Mesothelial cell of epicardium (in vitro differentiated cells): Measurements from ENCODE around the gene C13orf42. TPM values are rescaled to one million over a fixed set of nuclear protein-coding genes. Genes with fewer than 3 reads are reported as not detected.

Experiments used
- DNase-seq, 2 experiments: peaks; one replicate each; pipeline ENCODE4 v3.0.0; 2021; ENCODE audit warnings: low spot score in 2 of 2; ENCODE audit not compliant: unreplicated experiment in 2 of 2
- H3K27ac Mint-ChIP-seq: 2 replicates; pipeline ENCODE4 v1.8.0; 2021; ENCODE audit warnings: mixed read lengths
- H3K27me3 Mint-ChIP-seq: 2 replicates; pipeline ENCODE4 v1.8.0; 2021; ENCODE audit warnings: low read depth, mixed read lengths
- H3K36me3 Mint-ChIP-seq: 2 replicates; pipeline ENCODE4 v1.8.0; 2021; ENCODE audit warnings: mixed read lengths
- H3K4me1 Mint-ChIP-seq: 2 replicates; pipeline ENCODE4 v1.8.0; 2021; ENCODE audit warnings: mixed read lengths
- H3K4me3 Mint-ChIP-seq: 2 replicates; pipeline ENCODE4 v1.8.0; 2021; ENCODE audit warnings: mild to moderate bottlenecking, moderate library complexity, mixed read lengths
- H3K9me3 Mint-ChIP-seq: 2 replicates; pipeline ENCODE4 v1.8.0; 2021; ENCODE audit warnings: mixed read lengths
- total RNA-seq: library from RNA; stranded (reverse); gene quantifications from 3 replicates; pipeline ENCODE4 v1.2.1, GENCODE V29; 2021
- TF ChIP-seq, protein P1 (sequence below): fragments of 200-600 bp; sonication (generic); IDR thresholded peaks from one replicate; pipeline ENCODE4 v1.5.0; 2021; ENCODE audit warnings: antibody characterized with exemption; ENCODE audit not compliant: unreplicated experiment

The C13orf42 gene
- not detected in 3 replicates for total RNA-seq

GRCh38 chr13:51111174-51111573 is at the start of gene C13orf42:
Gene C13orf42, minus strand, starts transcription at chr13:51111274. Its CDS starts 65 bp downstream, at chr13:51111209.
- no peaks in the 10 kb centered on the region for H3K36me3 Mint-ChIP-seq
- no peak within 1 kb of the TSS for H3K27ac Mint-ChIP-seq
- TF ChIP-seq, protein P1, sequence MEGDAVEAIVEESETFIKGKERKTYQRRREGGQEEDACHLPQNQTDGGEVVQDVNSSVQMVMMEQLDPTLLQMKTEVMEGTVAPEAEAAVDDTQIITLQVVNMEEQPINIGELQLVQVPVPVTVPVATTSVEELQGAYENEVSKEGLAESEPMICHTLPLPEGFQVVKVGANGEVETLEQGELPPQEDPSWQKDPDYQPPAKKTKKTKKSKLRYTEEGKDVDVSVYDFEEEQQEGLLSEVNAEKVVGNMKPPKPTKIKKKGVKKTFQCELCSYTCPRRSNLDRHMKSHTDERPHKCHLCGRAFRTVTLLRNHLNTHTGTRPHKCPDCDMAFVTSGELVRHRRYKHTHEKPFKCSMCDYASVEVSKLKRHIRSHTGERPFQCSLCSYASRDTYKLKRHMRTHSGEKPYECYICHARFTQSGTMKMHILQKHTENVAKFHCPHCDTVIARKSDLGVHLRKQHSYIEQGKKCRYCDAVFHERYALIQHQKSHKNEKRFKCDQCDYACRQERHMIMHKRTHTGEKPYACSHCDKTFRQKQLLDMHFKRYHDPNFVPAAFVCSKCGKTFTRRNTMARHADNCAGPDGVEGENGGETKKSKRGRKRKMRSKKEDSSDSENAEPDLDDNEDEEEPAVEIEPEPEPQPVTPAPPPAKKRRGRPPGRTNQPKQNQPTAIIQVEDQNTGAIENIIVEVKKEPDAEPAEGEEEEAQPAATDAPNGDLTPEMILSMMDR, result no peak
- peaks cover 20% of the 10 kb centered on the region for H3K27me3 Mint-ChIP-seq
- H3K4me1 Mint-ChIP-seq, result no peaks in the 10 kb centered on the region
- no peaks in the 10 kb centered on the region for H3K9me3 Mint-ChIP-seq
- H3K4me3 Mint-ChIP-seq, result no peak within 1 kb of the TSS
- no peak for DNase-seq

DNA sequence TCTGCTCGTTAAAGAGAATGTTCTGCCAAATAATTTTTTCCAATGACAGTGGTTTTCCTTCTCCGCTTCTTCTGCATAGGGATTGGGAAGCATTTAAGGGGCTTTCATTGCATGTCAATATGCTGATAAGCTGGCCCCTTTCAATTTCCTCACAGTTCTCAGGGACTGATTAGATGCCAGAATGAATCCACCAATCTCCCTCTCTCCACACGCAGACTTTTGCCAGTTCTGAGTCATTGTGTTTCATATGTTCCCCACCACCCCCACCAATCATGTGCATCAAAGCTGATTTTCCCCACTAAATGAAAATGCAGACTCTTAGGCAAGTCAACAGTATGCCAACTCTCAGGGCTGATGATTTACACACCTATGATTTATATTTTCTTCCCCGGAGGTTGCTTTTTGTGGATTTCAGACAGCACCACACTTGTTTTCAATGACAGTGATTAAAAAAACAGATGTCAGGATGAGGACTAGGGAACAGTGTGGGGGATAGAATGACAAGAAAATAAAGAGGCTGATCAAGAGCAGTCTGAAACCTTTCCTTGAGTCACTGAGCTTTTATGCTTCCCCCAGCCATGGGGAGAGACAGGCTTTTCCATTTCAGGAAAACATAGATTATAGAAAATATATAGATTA is 47.9 kb upstream of the C13orf42 start:
- Mint-ChIP-seq H3K27me3 (peaks cover 3% of the 10 kb centered on the region), H3K4me1 (peaks cover 4% of the 10 kb centered on the region), H3K4me3 (no peak overlapping the region), H3K27ac (no peak overlapping the region), H3K9me3 (no peaks in the 10 kb centered on the region), H3K36me3 (no peaks in the 10 kb centered on the region)
- TF ChIP-seq, protein P1, result no peak
- DNase-seq, result no peak

- TF ChIP-seq, protein P1, result no peak
- no peaks in the 10 kb centered on the region for H3K36me3 Mint-ChIP-seq
- peaks cover 4% of the 10 kb centered on the region for H3K4me1 Mint-ChIP-seq
- DNase-seq, result no peak
- no peaks in the 10 kb centered on the region for H3K9me3 Mint-ChIP-seq
- H3K27me3 Mint-ChIP-seq, result no peaks in the 10 kb centered on the region
- no peak overlapping the region for H3K27ac Mint-ChIP-seq
- H3K4me3 Mint-ChIP-seq, result no peak overlapping the region
Observed at GRCh38 chr13:51158365-51158764, 47.3 kb upstream of the C13orf42 start.

GRCh38 chr13:51156648-51157047 is 45.6 kb upstream of the C13orf42 start:
- no peak for DNase-seq
- TF ChIP-seq, protein P1, result no peak
- Mint-ChIP-seq H3K36me3 (no peaks in the 10 kb centered on the region), H3K9me3 (no peaks in the 10 kb centered on the region), H3K4me1 (peaks cover 4% of the 10 kb centered on the region), H3K27me3 (peaks cover 11% of the 10 kb centered on the region), H3K4me3 (no peak overlapping the region), H3K27ac (no peak overlapping the region)

DNA sequence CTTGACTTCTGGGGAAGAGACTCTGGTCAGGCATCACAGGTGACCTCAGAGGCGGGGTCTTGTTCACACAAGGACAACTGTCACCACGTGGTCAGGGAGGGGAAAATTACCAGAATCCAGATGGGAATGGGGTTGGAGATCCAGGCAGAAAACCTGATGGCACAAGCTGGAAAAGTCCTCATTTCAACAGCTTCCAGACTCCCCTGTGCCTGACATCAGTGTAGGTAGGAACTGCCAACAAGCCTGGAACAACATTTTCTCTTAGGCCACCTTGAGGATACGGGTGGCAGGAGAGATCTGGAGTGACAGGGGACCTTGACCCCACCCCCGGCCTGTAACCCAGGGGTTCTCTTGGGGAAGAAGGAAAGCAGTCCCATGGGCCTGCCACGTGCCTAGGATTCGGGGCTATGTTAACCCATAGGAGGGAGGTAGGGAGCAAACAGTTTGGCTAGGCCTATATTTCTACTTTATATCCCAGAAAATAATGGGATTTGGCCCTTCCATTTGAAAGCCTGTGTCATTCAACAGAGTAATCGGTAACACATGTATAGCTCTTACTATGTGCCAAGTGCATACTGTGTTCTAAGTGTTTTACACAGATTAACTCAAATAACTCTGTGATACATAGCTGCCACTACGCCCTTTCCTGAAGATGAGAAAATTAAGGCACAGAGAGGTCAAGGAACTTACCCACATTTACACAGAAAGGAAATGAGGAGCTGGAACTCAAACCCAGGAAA is 44.9 kb upstream of the C13orf42 start:
- TF ChIP-seq, protein P1, result no peak

More for the DNA sequence above, 44.9 kb upstream of the C13orf42 start:
- H3K36me3 Mint-ChIP-seq, result no peaks in the 10 kb centered on the region
- no peaks in the 10 kb centered on the region for H3K9me3 Mint-ChIP-seq
- H3K27ac Mint-ChIP-seq, result no peak overlapping the region
- no peak for DNase-seq
- H3K27me3 Mint-ChIP-seq, result peaks cover 14% of the 10 kb centered on the region
- H3K4me3 Mint-ChIP-seq, result no peak overlapping the region
- H3K4me1 Mint-ChIP-seq, result peaks cover 4% of the 10 kb centered on the region
